ENCODE data around the gene SOHLH2. TPM values are rescaled to one million over a fixed set of nuclear protein-coding genes. Genes with fewer than 3 reads are reported as not detected.

Gene SOHLH2
- total RNA-seq, 1 experiment from 2014 or later = 2.3 TPM

DNA sequence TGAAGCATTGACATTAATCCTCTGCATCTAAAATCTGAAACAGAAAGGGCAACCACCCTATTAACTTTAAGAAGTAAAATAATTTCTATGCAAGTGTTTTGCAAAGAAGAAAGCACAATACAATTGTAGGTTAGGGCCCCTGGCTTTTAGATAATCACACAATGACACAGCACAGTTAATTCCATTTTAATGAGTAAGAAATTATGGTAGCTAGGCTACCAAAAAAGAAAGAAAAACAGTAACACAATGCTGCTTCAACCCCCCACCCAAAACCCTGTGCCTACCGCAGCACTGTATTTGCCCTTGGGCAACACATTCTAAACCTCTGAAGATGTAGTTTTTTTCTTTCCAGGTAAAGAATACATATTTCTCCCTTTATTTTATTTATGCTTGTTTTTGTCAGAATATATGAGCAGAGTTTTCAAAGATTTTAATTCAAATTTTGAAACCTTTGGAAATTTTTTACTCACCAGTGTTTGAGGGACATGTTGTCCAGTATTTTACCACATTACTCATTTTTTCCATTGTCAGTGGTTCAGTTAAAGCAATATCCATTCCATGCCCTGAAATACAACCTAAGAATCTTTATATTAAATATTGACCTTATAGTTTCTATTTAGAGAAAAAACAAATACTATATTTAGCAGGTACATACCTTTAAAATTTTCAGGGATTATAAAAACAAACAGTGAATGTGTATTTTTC is 21.1 kb downstream of the SOHLH2 start:
- peak; percentile 57 to 80 for DNase-seq
- H3K27ac ChIP-seq = peak overlapping the region; percentile 69
- H3K9me2 ChIP-seq (ENCODE audit: insufficient read depth) = no peaks in the 10 kb centered on the region
- peaks cover 23% of the 10 kb centered on the region for H3K4me1 ChIP-seq (replicated peaks; ENCODE audit: insufficient read depth)
- TF ChIP-seq, protein P1, sequence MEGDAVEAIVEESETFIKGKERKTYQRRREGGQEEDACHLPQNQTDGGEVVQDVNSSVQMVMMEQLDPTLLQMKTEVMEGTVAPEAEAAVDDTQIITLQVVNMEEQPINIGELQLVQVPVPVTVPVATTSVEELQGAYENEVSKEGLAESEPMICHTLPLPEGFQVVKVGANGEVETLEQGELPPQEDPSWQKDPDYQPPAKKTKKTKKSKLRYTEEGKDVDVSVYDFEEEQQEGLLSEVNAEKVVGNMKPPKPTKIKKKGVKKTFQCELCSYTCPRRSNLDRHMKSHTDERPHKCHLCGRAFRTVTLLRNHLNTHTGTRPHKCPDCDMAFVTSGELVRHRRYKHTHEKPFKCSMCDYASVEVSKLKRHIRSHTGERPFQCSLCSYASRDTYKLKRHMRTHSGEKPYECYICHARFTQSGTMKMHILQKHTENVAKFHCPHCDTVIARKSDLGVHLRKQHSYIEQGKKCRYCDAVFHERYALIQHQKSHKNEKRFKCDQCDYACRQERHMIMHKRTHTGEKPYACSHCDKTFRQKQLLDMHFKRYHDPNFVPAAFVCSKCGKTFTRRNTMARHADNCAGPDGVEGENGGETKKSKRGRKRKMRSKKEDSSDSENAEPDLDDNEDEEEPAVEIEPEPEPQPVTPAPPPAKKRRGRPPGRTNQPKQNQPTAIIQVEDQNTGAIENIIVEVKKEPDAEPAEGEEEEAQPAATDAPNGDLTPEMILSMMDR (conservative IDR thresholded peaks at IDR 0.05) = no peak
- TF ChIP-seq EZH2 (IDR thresholded peaks at IDR 0.05; ENCODE audit: low read depth) = no peak
- H2AFZ ChIP-seq = no peak overlapping the region
- no peaks in the 10 kb centered on the region for H3K36me3 ChIP-seq (ENCODE audit: low read depth)
- H3K27me3 ChIP-seq (ENCODE audit: insufficient read depth, low read depth) = no peaks in the 10 kb centered on the region
- peak overlapping the region; percentile 57 for H3K4me2 ChIP-seq
- no peaks in the 10 kb centered on the region for H3K79me2 ChIP-seq (ENCODE audit: low read depth)
- intact Hi-C loops (cut with micrococcal nuclease; ENCODE audit: unreplicated experiment) = loop anchor here (2.0 kb wide), 1 partner anchor 31 kb away; no protein-coding TSS in a partner anchor
- H3K9me3 ChIP-seq (ENCODE audit: insufficient read depth, low read depth) = 0 out of 2 replicates have a peak, but pooled peaks cover 3% of the 10 kb centered on the region
- H3K4me3 ChIP-seq = no peak overlapping the region
- no TSS peak for BruUV-seq (replicated peaks)
- no peaks in the 10 kb centered on the region for H4K20me1 ChIP-seq (ENCODE audit: insufficient read depth)
- ChIA-PET CTCF (no interaction called here), POLR2A (ENCODE audit: unreplicated experiment) (interaction anchor here (0.6 to 0.7 kb wide), 2 partner anchors 11 to 30 kb away, joined by 7 to 11 read pairs; no protein-coding TSS in a partner anchor)
- 0 out of 2 replicates have a peak, but pooled peaks cover 4% of the 10 kb centered on the region for H3F3A ChIP-seq (ENCODE audit: insufficient read depth, low read depth)

- Histone ChIP-seq H3K36me3 (ENCODE audit: low read depth) (no peaks in the 10 kb centered on the region), H3F3A (ENCODE audit: insufficient read depth, low read depth) (0 out of 2 replicates have a peak, but pooled peaks cover 4% of the 10 kb centered on the region), H3K9me2 (ENCODE audit: insufficient read depth) (no peaks in the 10 kb centered on the region), H3K9me3 (ENCODE audit: insufficient read depth, low read depth) (0 out of 2 replicates have a peak, but pooled peaks cover 3% of the 10 kb centered on the region), H2AFZ (no peak overlapping the region), H3K27ac (peak overlapping the region; percentile 69; the same call in 1 of the 2 replicates), H3K27me3 (ENCODE audit: insufficient read depth, low read depth) (no peaks in the 10 kb centered on the region), H3K4me3 (no peak overlapping the region), H3K4me1 (replicated peaks; ENCODE audit: insufficient read depth) (peaks cover 23% of the 10 kb centered on the region), H3K79me2 (ENCODE audit: low read depth) (no peaks in the 10 kb centered on the region), H3K4me2 (no peak overlapping the region), H4K20me1 (ENCODE audit: insufficient read depth) (no peaks in the 10 kb centered on the region)
- no peak for DNase-seq
- ChIA-PET POLR2A (ENCODE audit: unreplicated experiment) (no interaction called here), CTCF (no interaction called here)
- intact Hi-C loops (cut with micrococcal nuclease; ENCODE audit: unreplicated experiment) = loop anchor here (2.0 kb wide), 1 partner anchor 29 kb away; no protein-coding TSS in a partner anchor
- BruUV-seq (replicated peaks) = no TSS peak
- TF ChIP-seq, protein P1 (conservative IDR thresholded peaks at IDR 0.05) = no peak
- TF ChIP-seq EZH2 (IDR thresholded peaks at IDR 0.05; ENCODE audit: low read depth) = no peak
These were observed 22.2 kb downstream of the SOHLH2 start for GRCh38 chr13:36192166-36192565.

DNA sequence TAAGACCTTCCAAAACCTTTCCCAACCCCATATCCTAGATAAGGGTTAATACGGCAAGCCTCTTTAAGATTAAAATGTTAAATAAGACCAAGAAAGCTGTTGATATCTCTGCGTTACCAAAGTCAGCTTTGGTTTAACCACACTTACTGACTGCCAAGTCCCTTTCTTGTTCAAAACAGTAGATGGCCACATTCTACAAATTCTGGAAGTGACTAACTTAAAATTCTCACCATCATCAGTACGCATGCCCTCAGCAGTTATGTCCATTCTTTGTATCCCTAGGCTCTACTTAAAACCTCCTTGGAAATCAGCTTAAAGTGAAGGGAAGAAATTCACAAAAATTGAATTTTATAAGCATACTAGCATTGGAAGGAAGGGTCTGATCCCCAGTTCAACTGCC is 23.6 kb downstream of the SOHLH2 start:
- Histone ChIP-seq H3K9me2 (ENCODE audit: insufficient read depth) (no peaks in the 10 kb centered on the region), H3K27ac (no peak overlapping the region), H3K27me3 (ENCODE audit: insufficient read depth, low read depth) (no peaks in the 10 kb centered on the region), H3K79me2 (ENCODE audit: low read depth) (no peaks in the 10 kb centered on the region), H4K20me1 (ENCODE audit: insufficient read depth) (no peaks in the 10 kb centered on the region), H2AFZ (no peak overlapping the region), H3K4me3 (no peak overlapping the region), H3K4me1 (replicated peaks; ENCODE audit: insufficient read depth) (peaks cover 23% of the 10 kb centered on the region), H3K4me2 (no peak overlapping the region), H3K9me3 (ENCODE audit: insufficient read depth, low read depth) (0 out of 2 replicates have a peak, but pooled peaks cover 3% of the 10 kb centered on the region), H3F3A (ENCODE audit: insufficient read depth, low read depth) (0 out of 2 replicates have a peak, but pooled peaks cover 4% of the 10 kb centered on the region), H3K36me3 (ENCODE audit: low read depth) (no peaks in the 10 kb centered on the region)
- no TSS peak for BruUV-seq (replicated peaks)
- TF ChIP-seq EZH2 (IDR thresholded peaks at IDR 0.05; ENCODE audit: low read depth) = no peak
- TF ChIP-seq, protein P1 (conservative IDR thresholded peaks at IDR 0.05) = no peak
- intact Hi-C loops (cut with micrococcal nuclease; ENCODE audit: unreplicated experiment) = no loop called here
- POLR2A ChIA-PET (ENCODE audit: unreplicated experiment) = no interaction called here
- DNase-seq = no peak
- CTCF ChIA-PET = no interaction called here

Data from PC-9 (cell line).